GM19438 (cell line): ENCODE results near the gene MYCBPAP.

Source experiments
- ATAC-seq: cut with Tn5 transposase; IDR thresholded peaks from one replicate; pipeline ENCODE4 v1.9.1; 2021; ENCODE audit warnings: low read depth; ENCODE audit not compliant: unreplicated experiment

MYCBPAP gene

GRCh38 chr17:50566886-50567285 lies 58.6 kb downstream of the MYCBPAP start:
- ATAC-seq: no peak

GRCh38 chr17:50568659-50569058 lies 60.4 kb downstream of the MYCBPAP start:
- ATAC-seq: no peak

- ATAC-seq: no peak
These were observed 61.4 kb downstream of the MYCBPAP start for GRCh38 chr17:50569592-50569991.

GRCh38 chr17:50570032-50570431 lies 61.8 kb downstream of the MYCBPAP start:
- no peak for ATAC-seq

- no peak for ATAC-seq
These were observed 62.3 kb downstream of the MYCBPAP start for GRCh38 chr17:50570528-50570927.

GRCh38 chr17:50571681-50572080 lies 63.4 kb downstream of the MYCBPAP start:
- ATAC-seq: no peak

GRCh38 chr17:50572541-50572940 lies 64.3 kb downstream of the MYCBPAP start:
- ATAC-seq: no peak

GRCh38 chr17:50573866-50574611 lies 65.8 kb downstream of the MYCBPAP start:
- no peak for ATAC-seq

GRCh38 chr17:50575581-50576210 lies 67.5 kb downstream of the MYCBPAP start:
- ATAC-seq: no peak

- ATAC-seq: no peak
These were observed 68.6 kb downstream of the MYCBPAP start for GRCh38 chr17:50576864-50577263.

GRCh38 chr17:50577451-50577954 lies 69.3 kb downstream of the MYCBPAP start:
- no peak for ATAC-seq

- no peak for ATAC-seq
These were observed 69.9 kb downstream of the MYCBPAP start for GRCh38 chr17:50578173-50578572.

GRCh38 chr17:50579399-50579798 lies 71.2 kb downstream of the MYCBPAP start:
- no peak for ATAC-seq

GRCh38 chr17:50580646-50581045 lies 72.4 kb downstream of the MYCBPAP start:
- ATAC-seq: no peak
